NCI-H1048 (cell line): Measurements from ENCODE around the gene ROR2.
"Not testable (repeated sequence)": the region's sequence is repeated elsewhere in the genome, so short reads cannot be mapped to it uniquely, and the experiment has no call there.

Source experiments
- DNase-seq: peaks from one replicate; lab custom pipeline; 2025; lab: John Stamatoyannopoulos, UW

ROR2 gene

GRCh38 chr9:91949946-91950664 lies at the start of gene ROR2:
Gene ROR2, minus strand, starts transcription at chr9:91950228.
- DNase-seq, result no peak

GRCh38 chr9:91995000-91995655 lies 45.1 kb upstream of the ROR2 start:
- DNase-seq, result no peak

GRCh38 chr9:91994422-91994821 lies 44.4 kb upstream of the ROR2 start:
- DNase-seq, result no peak

- DNase-seq, result no peak
These were observed 42.5 kb upstream of the ROR2 start for GRCh38 chr9:91992461-91993041.

DNA sequence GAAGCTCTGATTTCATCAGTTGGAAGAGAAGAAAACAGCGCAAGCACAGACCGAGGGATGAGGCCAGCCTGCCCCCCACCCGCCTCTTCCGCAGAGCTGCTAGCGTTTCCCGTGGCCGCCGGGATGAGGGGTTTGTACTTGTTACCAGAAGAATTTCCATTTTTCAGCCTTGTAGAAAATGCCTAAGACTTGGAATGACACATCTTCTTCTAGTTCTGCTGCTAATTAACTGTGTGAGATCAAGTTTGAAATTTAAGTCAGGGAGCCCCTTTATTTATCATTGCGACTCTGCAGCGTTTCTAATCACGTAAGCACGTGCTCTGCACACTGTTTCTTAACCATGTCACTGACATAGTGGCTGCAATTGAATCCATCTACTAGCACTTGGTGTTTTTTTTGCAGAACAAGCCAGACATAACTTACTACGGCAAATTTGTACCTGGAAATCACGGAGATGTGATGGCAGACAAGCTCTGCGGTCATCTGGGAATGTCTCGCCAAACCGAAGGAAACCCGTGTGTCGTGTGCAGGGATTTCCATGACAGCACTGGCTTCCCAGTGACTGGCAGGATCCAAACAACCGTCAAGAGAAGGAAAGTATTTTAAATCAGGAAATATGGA lies 41.8 kb upstream of the ROR2 start:
- no peak for DNase-seq

DNA sequence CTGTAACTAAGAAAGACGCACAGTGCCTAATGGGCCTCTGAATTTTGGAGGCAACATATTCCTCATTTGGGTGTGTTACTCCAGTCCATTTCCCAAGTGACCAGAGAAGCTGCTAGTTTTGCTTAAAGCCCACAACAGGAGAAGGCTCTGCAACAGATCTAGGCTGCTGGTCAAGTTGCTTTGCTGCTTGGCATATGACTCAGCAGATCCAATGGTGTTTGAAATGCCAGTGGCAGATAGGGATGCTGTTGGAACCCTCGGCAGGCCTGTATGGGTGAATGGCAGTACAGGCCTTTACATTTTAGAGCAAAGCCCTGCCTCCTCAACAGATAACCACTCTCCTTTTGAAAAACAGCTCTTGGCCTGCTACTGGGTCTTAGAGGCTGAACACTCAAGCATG lies 36.2 kb upstream of the ROR2 start:
- no peak for DNase-seq

GRCh38 chr9:91985692-91986091 lies 35.7 kb upstream of the ROR2 start:
- DNase-seq, result no peak

- DNase-seq, result no peak
These were observed 28.8 kb upstream of the ROR2 start for GRCh38 chr9:91978740-91979414.

- not testable (repeated sequence) for DNase-seq
These were observed 25.2 kb upstream of the ROR2 start for GRCh38 chr9:91975254-91975653.

GRCh38 chr9:91972711-91973110 lies 22.7 kb upstream of the ROR2 start:
- DNase-seq, result no peak

DNA sequence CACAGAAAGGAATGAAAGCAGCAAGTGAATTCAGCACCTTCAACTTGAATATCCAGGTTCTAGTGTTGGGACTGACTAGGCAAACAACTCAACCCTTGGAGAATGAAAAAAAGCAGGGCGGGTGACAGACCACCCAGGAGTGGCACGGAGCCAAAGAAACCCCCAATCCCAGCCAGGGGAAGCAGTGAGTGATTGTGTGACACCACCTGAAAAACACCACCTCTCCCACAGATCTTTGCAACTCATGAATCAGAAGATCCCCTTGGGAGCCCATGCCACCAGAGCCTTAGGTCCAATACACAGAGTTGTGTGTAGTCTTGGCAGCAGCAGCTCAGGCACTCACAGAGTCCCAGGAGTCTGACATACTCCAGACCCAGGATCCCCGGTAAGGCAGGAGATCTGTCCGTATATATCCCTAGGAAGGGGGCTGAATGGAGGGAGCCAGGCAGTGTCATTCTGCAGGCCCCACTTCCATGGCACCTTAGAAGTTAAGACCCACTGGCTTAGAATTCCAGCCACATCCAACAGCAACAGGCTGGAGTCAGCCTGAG lies 22.1 kb upstream of the ROR2 start:
- DNase-seq, result no peak

GRCh38 chr9:91967259-91967658 lies 17.2 kb upstream of the ROR2 start:
- no peak for DNase-seq

- no peak for DNase-seq
These were observed 16.5 kb upstream of the ROR2 start for GRCh38 chr9:91966503-91966902.

- DNase-seq, result no peak
These were observed 13.7 kb upstream of the ROR2 start for GRCh38 chr9:91963711-91964240.

DNA sequence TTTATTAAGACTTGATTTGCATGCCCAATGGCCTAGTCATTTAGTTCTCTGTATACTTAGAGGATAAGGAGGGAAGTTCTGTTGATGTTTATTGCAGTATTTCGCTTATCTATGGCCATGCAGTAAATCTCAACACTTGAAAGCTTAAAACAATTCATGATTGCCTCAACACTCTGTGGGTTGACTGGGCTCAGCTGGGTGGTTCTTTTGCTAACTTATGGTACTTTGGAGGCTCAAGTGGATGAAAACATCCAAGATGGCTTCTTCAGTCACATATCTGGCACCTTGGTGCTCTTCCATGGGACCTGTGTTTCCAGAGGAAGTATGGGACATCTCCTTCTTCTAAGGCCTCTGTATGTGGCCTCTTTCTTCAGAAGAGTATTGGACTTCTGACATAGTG lies 10.3 kb upstream of the ROR2 start:
- no peak for DNase-seq

DNA sequence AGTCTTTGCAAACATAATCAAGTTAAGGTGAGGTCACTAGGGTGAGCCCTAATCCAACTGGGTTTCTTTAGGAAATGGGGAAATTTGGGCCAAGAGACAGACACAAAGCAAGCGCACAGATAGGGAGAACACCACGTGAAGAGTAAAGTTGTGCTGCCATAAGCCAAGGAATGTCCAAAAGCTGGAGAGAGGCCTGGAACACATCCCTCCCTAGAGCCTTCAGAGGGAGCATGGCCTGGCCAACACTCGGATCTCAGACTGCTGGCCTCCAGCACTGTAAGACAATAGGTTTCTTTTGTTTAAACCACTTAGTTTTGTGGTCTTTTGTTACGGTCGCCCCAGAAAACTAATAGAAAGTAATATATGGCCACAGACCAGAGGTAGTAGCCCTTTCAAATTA lies 8.1 kb upstream of the ROR2 start:
- no peak for DNase-seq

DNA sequence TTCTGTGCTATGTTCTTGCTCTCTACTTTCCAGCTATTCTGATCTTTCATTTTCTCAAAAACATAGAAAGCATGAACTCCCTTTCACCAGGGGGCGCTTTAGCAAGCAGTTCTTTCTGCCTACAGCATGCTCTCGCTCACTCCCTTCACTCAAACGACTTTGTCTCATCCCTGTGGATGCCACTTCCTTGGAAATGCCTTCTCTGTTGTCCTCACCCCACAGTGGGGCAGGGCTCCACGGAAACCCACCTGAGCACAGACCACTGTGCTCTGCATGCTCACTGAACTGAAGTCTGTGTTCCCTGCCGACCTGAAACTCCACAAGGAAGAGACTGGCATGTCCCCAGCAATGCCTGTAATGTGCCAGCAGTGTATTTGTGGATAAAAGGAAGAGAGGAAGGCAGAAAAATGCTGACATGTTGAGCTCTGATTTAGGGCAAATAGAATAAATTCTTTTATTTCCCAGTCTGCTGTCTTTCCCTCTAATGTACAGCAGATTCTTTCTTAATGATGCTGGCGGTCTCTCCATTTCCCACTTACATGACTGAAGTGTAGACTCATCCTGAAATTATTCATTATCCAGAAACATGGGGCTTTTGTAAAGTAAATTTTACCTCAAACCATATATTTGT lies 4.9 kb upstream of the ROR2 start:
- peak; percentile 20 for DNase-seq

GRCh38 chr9:91953718-91954117 lies 3.7 kb upstream of the ROR2 start:
- DNase-seq, result no peak

GRCh38 chr9:91951944-91952520 lies 2.0 kb upstream of the ROR2 start:
- DNase-seq, result no peak

GRCh38 chr9:91949392-91949945 lies 559 bp downstream of the ROR2 start:
- no peak for DNase-seq
